Activated CD8-positive, alpha-beta memory T cell treated with anti-CD3 and anti-CD28 coated beads, Interleukin-2, amount 50 U/mL, for 1 hour (primary cell): ENCODE measurements around the gene P2RX1.

Experiments
- DNase-seq: peaks from one replicate; pipeline ENCODE4 v3.0.0-alpha.2; 2020; ENCODE audit errors: extremely low read depth

P2RX1 gene

DNA sequence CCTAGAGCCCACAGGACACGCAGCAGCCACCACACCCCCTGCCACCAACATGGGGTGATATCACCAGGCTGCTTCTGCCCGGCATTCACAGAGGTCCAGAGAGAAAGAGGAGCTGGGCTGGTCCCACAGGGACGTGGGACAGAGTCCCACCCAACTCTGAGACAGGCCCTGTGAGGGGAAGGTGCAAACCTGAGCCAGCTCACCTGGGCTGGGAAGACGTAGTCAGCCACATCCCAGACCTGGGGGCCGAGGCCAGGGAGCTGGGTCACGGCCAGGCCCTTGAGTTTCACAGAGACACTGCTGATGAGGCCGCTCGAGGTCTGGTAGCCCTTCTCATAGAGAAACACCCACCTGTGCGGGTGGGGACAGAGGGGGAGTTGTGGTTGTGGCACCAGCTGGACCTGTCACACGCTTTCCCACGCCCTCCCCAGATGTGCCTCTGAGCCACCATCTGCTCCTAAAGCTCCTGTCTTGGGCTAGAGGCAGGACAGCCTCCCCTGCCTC lies 11.2 kb downstream of the P2RX1 start:
- DNase-seq = no peak

- DNase-seq = no peak
These were observed 11.8 kb downstream of the P2RX1 start for GRCh38 chr17:3904501-3904900.

- DNase-seq = no peak
These were observed 12.4 kb downstream of the P2RX1 start for GRCh38 chr17:3903881-3904290.

GRCh38 chr17:3903051-3903825 lies 13.0 kb downstream of the P2RX1 start:
- no peak for DNase-seq

DNA sequence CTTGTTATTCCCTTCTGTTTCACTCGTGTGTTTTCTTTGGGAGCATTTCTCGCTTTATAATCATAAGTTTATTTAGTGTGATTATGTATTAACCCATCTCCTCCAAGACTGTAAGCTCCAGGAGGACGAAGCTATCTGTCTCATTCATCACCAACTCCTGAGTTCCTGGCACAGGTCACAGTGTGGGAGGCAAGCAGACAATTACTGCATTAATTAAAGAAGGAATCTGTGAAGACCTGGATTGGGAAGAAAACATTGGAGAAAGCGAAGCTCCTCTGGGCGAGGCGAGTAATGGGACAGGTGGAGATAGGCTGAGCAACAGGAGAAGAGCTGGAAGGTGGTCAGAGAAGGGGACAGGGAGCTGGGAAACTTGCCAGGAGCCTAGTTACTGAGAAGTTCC lies 15.6 kb downstream of the P2RX1 start:
- no peak for DNase-seq

DNA sequence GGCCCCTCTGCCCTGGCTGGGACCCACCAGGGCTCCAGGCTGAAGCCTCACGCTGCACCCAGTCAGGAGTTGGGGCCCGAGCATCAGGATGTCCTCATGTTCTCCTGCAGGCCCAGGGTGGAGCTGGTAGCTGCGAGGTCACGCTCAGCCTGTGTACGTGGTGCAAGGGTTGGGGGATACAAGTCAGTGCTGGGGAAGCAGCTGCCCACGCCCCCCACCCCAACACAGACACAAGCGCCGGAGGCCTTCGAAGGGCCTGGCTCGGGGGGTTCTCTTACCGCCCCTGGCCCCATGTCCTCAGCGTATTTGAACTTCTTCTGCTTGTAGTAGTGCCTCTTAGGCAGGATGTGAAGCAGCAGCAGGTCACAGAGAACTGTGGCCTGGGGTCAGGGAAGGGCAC lies 18.5 kb downstream of the P2RX1 start:
- no peak for DNase-seq

DNA sequence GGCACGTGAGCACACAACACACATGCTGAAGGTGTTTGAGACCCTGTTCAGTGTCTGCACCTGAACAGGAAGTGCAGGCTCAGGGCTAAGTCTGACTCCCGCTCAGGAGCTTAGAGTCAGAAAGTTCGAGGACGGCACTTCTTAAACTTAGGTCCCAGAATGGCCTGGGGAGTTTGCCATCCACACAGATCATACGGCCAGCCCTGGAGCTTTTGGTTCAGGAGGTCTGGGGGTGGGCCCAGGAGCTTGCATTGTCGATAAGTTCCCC lies 19.4 kb downstream of the P2RX1 start:
- DNase-seq = no peak

GRCh38 chr17:3896108-3896967 lies 19.9 kb downstream of the P2RX1 start:
- no peak for DNase-seq

DNA sequence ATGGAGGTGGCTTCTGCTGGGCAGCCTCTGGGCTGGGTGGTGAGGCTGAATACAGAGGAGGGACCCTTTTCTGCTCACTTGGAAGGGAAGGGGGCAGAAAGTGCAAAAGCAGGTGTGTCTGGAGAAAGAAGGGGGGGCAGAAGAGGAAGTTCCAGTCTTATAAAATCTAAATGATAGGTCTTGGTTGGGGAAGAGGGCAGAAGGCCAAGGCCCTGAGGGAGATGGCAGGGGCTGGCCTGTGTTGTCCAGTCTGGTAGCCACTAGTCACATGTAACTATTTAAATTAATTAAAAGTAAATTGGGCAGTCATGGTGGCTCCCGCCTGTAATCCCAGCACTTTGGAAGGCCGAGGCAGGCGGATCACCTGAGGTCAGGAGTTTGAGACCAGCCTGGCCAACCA lies 20.9 kb downstream of the P2RX1 start:
- DNase-seq = no peak

DNA sequence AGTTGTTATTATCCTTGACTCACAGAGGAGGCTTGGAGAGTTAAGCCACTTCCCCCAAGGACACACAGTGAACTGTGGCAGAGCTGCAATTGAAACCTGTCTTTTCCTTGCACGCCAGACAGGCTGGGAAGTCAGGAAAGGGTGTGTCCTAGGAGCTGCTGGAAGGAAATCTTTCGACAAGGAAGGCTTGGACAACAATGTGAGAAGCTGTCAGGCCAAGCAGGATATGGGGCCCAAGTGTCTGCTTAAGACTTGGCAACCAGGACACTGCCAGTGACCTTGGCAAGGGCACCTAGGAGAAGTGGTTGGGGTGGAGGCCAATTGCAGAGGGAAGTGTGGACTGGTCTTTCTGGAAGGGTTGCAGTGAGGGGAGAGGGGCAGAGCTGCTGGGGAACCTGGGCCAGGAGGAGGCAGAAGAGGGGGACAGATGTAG lies 21.3 kb downstream of the P2RX1 start:
- DNase-seq = no peak

GRCh38 chr17:3894188-3894587 lies 22.1 kb downstream of the P2RX1 start:
- DNase-seq = no peak

DNA sequence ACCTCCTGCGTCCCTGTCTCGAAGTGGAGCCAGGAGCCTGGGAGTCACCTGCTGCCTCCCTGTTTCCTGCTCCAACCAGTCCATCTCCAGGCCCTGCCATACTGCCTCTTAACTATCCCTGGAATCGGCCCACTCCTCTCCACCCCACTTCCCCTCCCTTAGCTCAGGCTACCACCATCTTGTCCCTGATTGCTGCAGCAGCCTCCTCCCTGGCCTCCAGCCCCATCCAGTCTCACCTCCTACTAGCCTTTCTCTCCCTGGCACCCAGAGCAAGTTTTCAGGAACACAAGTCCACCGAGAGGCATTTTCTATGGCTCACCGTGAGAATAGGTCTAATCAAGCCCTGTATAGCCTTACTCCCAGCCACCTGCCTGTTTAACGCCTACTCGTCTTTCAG lies 22.5 kb downstream of the P2RX1 start:
- DNase-seq = no peak

GRCh38 chr17:3893003-3893719 lies 23.1 kb downstream of the P2RX1 start, which contains the start of gene CAMKK1:
CAMKK1 (minus strand) TSS chr17:3893053; CDS start chr17:3885687, 7,366 bp downstream.
- peak; percentile 56 for DNase-seq

DNA sequence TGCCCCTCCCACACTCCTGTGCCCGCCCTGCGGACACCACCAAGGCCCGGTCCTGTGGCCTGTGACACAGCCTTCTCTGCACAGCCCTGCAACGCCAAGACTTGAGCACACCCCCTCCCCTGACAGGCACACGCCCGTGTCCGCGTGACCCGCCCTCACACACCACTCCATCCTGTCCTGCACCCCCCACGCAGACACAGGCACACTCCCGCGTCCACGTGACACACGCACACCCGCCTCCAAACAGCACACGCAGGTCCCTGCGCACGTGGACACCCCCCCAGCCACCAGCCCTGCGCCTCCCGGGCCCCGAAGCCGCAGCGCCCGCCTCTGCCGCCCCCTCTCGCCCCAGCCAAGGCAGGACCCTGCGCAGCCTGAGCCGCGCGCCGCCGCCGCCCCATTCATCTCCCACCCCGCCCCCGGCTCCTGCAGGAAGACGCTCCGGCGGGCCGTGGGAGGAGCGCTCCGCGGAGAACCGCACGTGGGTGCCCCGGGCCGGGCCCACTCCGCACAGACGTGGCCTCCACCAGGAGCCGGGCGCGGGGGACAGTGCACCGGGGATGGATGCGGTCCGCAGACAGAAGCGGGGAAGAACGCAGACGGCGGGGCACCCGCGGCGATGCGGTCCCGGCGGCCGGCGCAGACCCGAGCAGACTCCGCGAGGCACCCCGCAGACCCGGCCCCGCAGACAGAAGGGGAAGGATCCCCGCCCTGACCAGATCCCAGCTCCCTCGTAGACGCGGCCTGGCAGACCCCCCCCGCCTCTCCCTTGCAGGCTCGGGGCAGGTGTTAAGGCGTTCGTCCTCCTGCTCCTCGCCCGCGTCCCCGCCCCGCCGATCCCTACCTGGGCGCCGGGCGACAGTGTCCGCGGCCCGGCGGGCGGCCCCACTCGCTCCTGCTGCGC lies 23.9 kb downstream of the P2RX1 start:
- peak; percentile 61 for DNase-seq

DNA sequence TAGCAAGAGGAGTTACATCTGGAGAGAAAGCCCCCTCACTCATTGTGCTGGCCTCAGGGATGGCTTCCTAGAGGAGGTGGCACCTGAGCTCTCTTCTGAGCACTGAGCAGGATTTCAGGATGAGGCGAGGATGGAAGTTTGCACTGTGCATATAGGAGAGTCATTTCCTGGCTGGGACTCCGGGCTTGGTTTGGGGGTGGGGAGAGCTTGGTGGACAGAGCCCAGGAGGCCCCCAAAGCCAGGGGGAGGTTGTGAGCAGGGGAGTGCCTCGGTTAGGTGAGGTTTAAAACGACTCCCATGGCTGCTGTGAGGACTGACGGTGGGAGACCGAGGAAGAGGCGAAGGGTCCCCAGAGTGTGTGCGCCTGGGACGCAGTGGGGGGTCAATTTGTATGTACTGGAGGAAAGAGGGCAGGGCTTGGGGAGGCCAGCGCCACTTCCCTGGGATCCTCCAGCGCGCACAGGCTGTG lies 24.6 kb downstream of the P2RX1 start:
- no peak for DNase-seq

GRCh38 chr17:3890878-3891219 lies 25.4 kb downstream of the P2RX1 start:
- DNase-seq = no peak

- no peak for DNase-seq
These were observed 26.0 kb downstream of the P2RX1 start for GRCh38 chr17:3890082-3890877.

DNA sequence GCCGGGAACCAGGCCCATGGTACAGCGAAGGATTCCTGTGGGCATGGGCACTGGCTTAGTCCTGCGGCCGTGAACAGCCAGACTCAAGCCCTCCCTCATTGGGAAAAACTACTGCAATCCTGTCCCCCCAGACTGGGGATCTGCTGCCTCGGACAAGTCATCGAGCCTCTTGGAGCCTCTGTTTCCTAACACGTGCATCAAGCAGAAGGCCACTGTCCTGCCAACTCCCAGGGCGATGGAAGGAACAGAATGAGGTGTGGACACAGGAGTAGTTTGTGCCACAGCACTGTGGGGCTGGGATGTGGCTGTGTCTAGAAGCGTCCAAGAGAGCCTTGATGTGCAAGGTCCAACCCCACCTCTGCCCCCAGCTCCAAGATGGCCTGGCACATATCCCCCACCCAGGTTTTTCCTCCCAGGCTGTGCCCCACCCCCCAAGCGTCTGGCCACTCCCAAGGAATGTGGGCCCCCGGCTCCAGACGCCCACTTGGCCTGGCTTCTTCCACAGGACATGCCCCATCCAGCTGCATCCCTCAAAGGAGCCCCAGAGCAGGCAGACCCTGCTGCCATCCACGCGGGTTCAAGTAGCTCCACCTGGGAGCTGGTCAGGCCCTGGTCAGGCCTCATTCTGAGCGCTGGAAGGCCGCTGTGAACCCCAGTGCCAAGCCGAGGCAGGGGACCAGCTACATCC lies 26.8 kb downstream of the P2RX1 start:
- no peak for DNase-seq

GRCh38 chr17:3888343-3889171 lies 27.7 kb downstream of the P2RX1 start:
- DNase-seq = no peak
